HEK293 (cell line): ENCODE measurements around the gene CTR9.

ENCODE experiments used
- CTCF ChIP-seq: fragments of 450-650 bp; formaldehyde crosslinking; IDR thresholded peaks from 2 replicates; pipeline ENCODE4 v1.5.1; 2016; ENCODE audit warnings: missing biosample characterization, missing genetic modification characterization
- KLF1 ChIP-seq: fragments of 450-650 bp; formaldehyde crosslinking; IDR thresholded peaks from 2 replicates; pipeline ENCODE4 v1.5.1; 2016; ENCODE audit warnings: missing biosample characterization, missing genetic modification characterization
- ZBTB8A ChIP-seq: fragments of 450-650 bp; formaldehyde crosslinking; IDR thresholded peaks from 2 replicates; pipeline ENCODE4 v1.5.1; 2016; ENCODE audit warnings: missing biosample characterization, missing genetic modification characterization
- ZNF132 ChIP-seq: fragments of 450-650 bp; formaldehyde crosslinking; IDR thresholded peaks from 2 replicates; pipeline ENCODE4 v1.5.1; 2017; ENCODE audit warnings: missing biosample characterization, missing genetic modification characterization, borderline replicate concordance
- ZNF138 ChIP-seq: fragments of 450-650 bp; formaldehyde crosslinking; IDR thresholded peaks from 2 replicates; pipeline ENCODE4 v1.5.1; 2016; ENCODE audit warnings: missing biosample characterization, missing genetic modification characterization, borderline replicate concordance
- ZNF274 ChIP-seq, 2 experiments: fragments of 200-500 bp in 1 of 2; fragments of 450-650 bp in 1 of 2; sonication (Bioruptor generic) in 1 of 2; formaldehyde crosslinking in 1 of 2; IDR thresholded peaks; 2 replicates each; pipeline versions ENCODE4 v1.5.1 to v1.6.1; 2014 to 2016; ENCODE audit warnings: borderline replicate concordance in 1 of 2, inconsistent platforms in 1 of 2, low read length in 1 of 2, missing biosample characterization in 1 of 2, missing genetic modification characterization in 1 of 2
- ZNF670 ChIP-seq: fragments of 450-650 bp; formaldehyde crosslinking; IDR thresholded peaks from 2 replicates; pipeline ENCODE4 v1.5.1; 2016; ENCODE audit warnings: missing biosample characterization, missing genetic modification characterization, low read depth
- ZNF76 ChIP-seq: fragments of 450-650 bp; formaldehyde crosslinking; IDR thresholded peaks from 2 replicates; pipeline ENCODE4; 2016; ENCODE audit warnings: low read depth, missing biosample characterization, missing genetic modification characterization, borderline replicate concordance
- ZNF792 ChIP-seq: fragments of 450-650 bp; formaldehyde crosslinking; IDR thresholded peaks from 2 replicates; pipeline ENCODE4 v1.5.1; 2016; ENCODE audit warnings: missing biosample characterization, missing genetic modification characterization

GRCh38 chr11:10785146-10785474 lies 34.1 kb downstream of the CTR9 start:
- TF ChIP-seq CTCF (tag by site-specific recombination) (no peak), ZNF670 (tag by site-specific recombination) (no peak), ZNF792 (no peak), ZNF76 (tag by site-specific recombination) (no peak), ZNF132 (tag by site-specific recombination) (no peak), ZBTB8A (tag by site-specific recombination) (no peak), ZNF274 (IDR thresholded peaks at IDR 0.05; ENCODE audit: low read length) (no peak), ZNF274 (tag by site-specific recombination; IDR thresholded peaks at IDR 0.05; ENCODE audit: borderline replicate concordance) (no peak), ZNF138 (tag by site-specific recombination) (no peak), KLF1 (no peak)
